GM12878 (cell line): Measurements from ENCODE around the gene ZNF19. TPM values are rescaled to one million over a fixed set of nuclear protein-coding genes. Genes with fewer than 3 reads are reported as not detected.

ENCODE experiments used
- ATAC-seq: fragments of 200-7000 bp; cut with Tn5 transposase; 3 replicates; pipeline ENCODE4 v1.9.1; 2020; ENCODE audit warnings: mild to moderate bottlenecking, moderate library complexity
- BruUV-seq: library from RNA; stranded (reverse); fragments of 400-500 nt; replicated peaks from 2 replicates; lab custom pipeline; 2021; lab: Mats Ljungman, UMichigan
- CTCF ChIA-PET: fragments of 300-600 bp; sonication (Branson Sonifier 250); formaldehyde crosslinking; extraction: SDS; loops from one replicate; lab custom pipeline; 2021; ENCODE audit warnings: inconsistent platforms; lab: Yijun Ruan, JAX
- POLR2A ChIA-PET: fragments of 350-600 bp; formaldehyde crosslinking; extraction: SDS; loops from one replicate; lab custom pipeline; 2021; ENCODE audit warnings: inconsistent platforms; lab: Charles Lee
- RAD21 ChIA-PET: fragments of 300-600 bp; sonication (Branson Sonifier 250); formaldehyde crosslinking; loops from one replicate; lab custom pipeline; 2023; ENCODE audit warnings: antibody characterized with exemption; ENCODE audit not compliant: unreplicated experiment; lab: Charles Lee
- SMC1A ChIA-PET: fragments of 300-600 bp; sonication (Branson Sonifier 250); formaldehyde crosslinking; loops from one replicate; lab custom pipeline; 2023; ENCODE audit not compliant: unreplicated experiment, uncharacterized antibody; lab: Charles Lee
- DNase-seq: peaks from one replicate; pipeline ENCODE4 v3.0.0-alpha.2; 2011; ENCODE audit warnings: low read depth, low spot score
- FAIRE-seq: peaks from 3 replicates; lab custom pipeline; 2011; peaks lifted over from hg19 to GRCh38; lab: Jason Lieb, UNC
- H2AFZ ChIP-seq: 2 replicates; pipeline ENCODE4 v1.6.0; 2011; ENCODE audit warnings: low read depth, low read length, control low read depth; ENCODE audit not compliant: control insufficient read depth
- H3K27ac ChIP-seq: 2 replicates; pipeline ENCODE4 v1.5.1; 2011; ENCODE audit warnings: control low read depth; ENCODE audit not compliant: control insufficient read depth, insufficient read depth
- H3K27me3 ChIP-seq, 2 experiments: replicated peaks in 1 of 2; 2 replicates each; pipeline versions ENCODE4 v1.6.0 to v1.6.1; 2011; ENCODE audit warnings: low read length in 1 of 2; ENCODE audit not compliant: control insufficient read depth in 2 of 2, insufficient read depth in 2 of 2
- H3K36me3 ChIP-seq, 2 experiments: 2 replicates each; pipeline ENCODE4 v1.5.1; 2011; ENCODE audit warnings: low read length in 1 of 2; ENCODE audit not compliant: control insufficient read depth in 2 of 2, insufficient read depth in 2 of 2
- H3K4me1 ChIP-seq: 2 replicates; pipeline ENCODE4 v1.6.1; 2011; ENCODE audit warnings: mild to moderate bottlenecking, low read length, moderate library complexity, mixed read lengths; ENCODE audit not compliant: control insufficient read depth, insufficient read depth
- H3K4me2 ChIP-seq: 2 replicates; pipeline ENCODE4 v1.6.0; 2011; ENCODE audit warnings: control low read depth; ENCODE audit not compliant: control insufficient read depth, insufficient read depth
- H3K4me3 ChIP-seq: fragments of 200-600 bp; sonication (generic); 2 replicates; pipeline ENCODE4 v1.5.1; 2016
- H3K79me2 ChIP-seq: 2 replicates; pipeline ENCODE4 v1.6.0; 2011; ENCODE audit warnings: low read length; ENCODE audit not compliant: control insufficient read depth, insufficient read depth
- H3K9ac ChIP-seq: 2 replicates; pipeline ENCODE4 v1.8.0; 2011; ENCODE audit warnings: low read length, control low read depth, mixed read lengths; ENCODE audit not compliant: control insufficient read depth, insufficient read depth
- H3K9me3 ChIP-seq: replicated peaks from 3 replicates; pipeline ENCODE4 v1.5.1; 2011; ENCODE audit warnings: mild to moderate bottlenecking, low read length; ENCODE audit not compliant: control insufficient read depth, insufficient read depth
- H4K20me1 ChIP-seq: 2 replicates; pipeline ENCODE4 v1.6.0; 2011; ENCODE audit not compliant: control insufficient read depth, insufficient read depth
- CHD2 ChIP-seq: IDR thresholded peaks from 2 replicates; pipeline ENCODE4 v1.6.1; 2011; ENCODE audit warnings: low read depth, low read length, improper control_type of control experiment, borderline replicate concordance
- E4F1 ChIP-seq: fragments of 450-650 bp; IDR thresholded peaks from 2 replicates; pipeline ENCODE4 v1.6.1; 2018; ENCODE audit warnings: borderline replicate concordance, mild to moderate bottlenecking; ENCODE audit not compliant: partially characterized antibody
- JUND ChIP-seq: IDR thresholded peaks from 2 replicates; pipeline ENCODE4 v1.6.1; 2012; ENCODE audit warnings: low read depth, mild to moderate bottlenecking, low read length, improper control_type of control experiment, moderate library complexity
- MAX ChIP-seq: IDR thresholded peaks from 2 replicates; pipeline ENCODE4 v1.6.1; 2012; ENCODE audit warnings: low read depth, low read length, improper control_type of control experiment
- MYC ChIP-seq: IDR thresholded peaks from 2 replicates; pipeline ENCODE4 v1.6.1; 2011; ENCODE audit warnings: mild to moderate bottlenecking, low read length, moderate library complexity, inconsistent platforms; ENCODE audit not compliant: insufficient read depth, insufficient replicate concordance, insufficient read length, severe bottlenecking
- RUNX3 ChIP-seq: IDR thresholded peaks from 2 replicates; pipeline ENCODE4 v1.6.1; 2012; ENCODE audit warnings: low read length, inconsistent platforms
- SIN3A ChIP-seq: IDR thresholded peaks from 2 replicates; pipeline ENCODE4 v1.6.1; 2012; ENCODE audit warnings: low read depth, low read length, improper control_type of control experiment
- SMAD5 ChIP-seq: IDR thresholded peaks from 2 replicates; pipeline ENCODE4 v1.6.1; 2016; ENCODE audit warnings: antibody characterized with exemption, low read depth
- YBX1 ChIP-seq: fragments of 450-650 bp; IDR thresholded peaks from 2 replicates; pipeline ENCODE4 v1.6.1; 2016; ENCODE audit warnings: antibody characterized with exemption
- ZBTB40 ChIP-seq: fragments of 450-650 bp; IDR thresholded peaks from 2 replicates; pipeline ENCODE4 v1.6.1; 2016; ENCODE audit warnings: mild to moderate bottlenecking, moderate library complexity, borderline replicate concordance
- ZNF274 ChIP-seq: IDR thresholded peaks from one replicate; pipeline ENCODE4 v1.8.0; 2011; ENCODE audit not compliant: insufficient read length, insufficient read depth
- WGBS: methylation state at CpG from one replicate; pipeline ENCODE4 v1.1.6; 2016; ENCODE audit warnings: low lambda C conversion rate; ENCODE audit not compliant: insufficient replicate concordance, insufficient coverage; ENCODE audit errors: missing lambda C conversion rate; 5-methylcytosine and 5-hydroxymethylcytosine counted together
- in situ Hi-C: fragments of 300-500 bp; cut with MboI; formaldehyde crosslinking; loops from 9 replicates; pipeline ENCODE4 v1.14.3; 2018; ENCODE audit warnings: mixed read lengths
- intact Hi-C: fragments of 100-400 bp; cut with micrococcal nuclease; formaldehyde crosslinking; loops from one replicate; pipeline ENCODE4 v1.14.2; 2022; ENCODE audit not compliant: unreplicated experiment
- polyA plus RNA-seq, 11 experiments: library from polyadenylated mRNA; depleted of rRNA in 4 of 11; unstranded in 6 of 11; stranded (reverse) in 5 of 11; fragments of >200 nt; fragmentation: Nextera tagmentation in 4 of 11; fragmentation: Illumina TruSeq in 1 of 11; extraction: Ambion mirVana in 4 of 11; extraction: Trizol in 1 of 11; gene quantifications; 1 replicate in 1 of 11; 2 replicates in 10 of 11; pipeline versions ENCODE4 v1.2.1 to v1.2.3, GENCODE V29; 2011 to 2016; ENCODE audit warnings: inconsistent platforms in 2 of 11, missing spikeins in 2 of 11, low read depth in 1 of 11
- total RNA-seq, 4 experiments: library from RNA; depleted of rRNA in 3 of 4; stranded (reverse); fragments of >200 nt in 3 of 4; fragmentation: Illumina TruSeq in 1 of 4; extraction: Trizol in 1 of 4; gene quantifications; 2 replicates each; pipeline versions ENCODE4 v1.2.1 to v1.2.3, GENCODE V29; 2013 to 2021

The ZNF19 gene
- total and polyA plus RNA-seq, 10 of the 15 experiments (the other 5 are each of a cell fraction or from before 2014, with no cell fraction given), result 1.0 to 3.3 (median 2.0) TPM

DNA sequence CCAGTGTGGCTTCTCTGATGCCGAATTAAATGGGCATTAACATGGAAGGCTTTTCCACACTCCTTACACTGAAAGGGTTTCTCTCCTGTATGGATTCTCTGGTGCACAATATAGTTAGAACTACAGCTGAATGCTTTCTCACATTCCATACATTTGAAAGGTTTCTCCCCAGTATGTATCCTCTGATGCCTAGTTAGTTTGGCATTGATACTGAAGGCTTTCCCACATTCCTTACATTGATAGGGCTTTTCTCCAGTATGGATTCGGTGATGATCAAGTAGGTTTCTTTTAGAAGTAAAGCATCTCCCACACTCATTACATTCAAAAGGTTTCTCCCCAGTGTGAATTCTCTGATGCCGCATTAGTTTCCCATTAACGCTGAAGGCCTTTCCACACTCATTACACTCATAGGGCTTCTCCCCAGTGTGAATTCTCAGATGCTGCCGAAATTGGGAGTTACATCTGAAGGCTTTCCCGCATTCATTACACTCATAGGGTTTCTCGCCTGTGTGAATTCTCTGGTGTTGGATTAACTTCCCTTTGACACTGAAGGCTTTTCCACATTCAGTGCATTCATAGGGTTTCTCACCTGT, 40.8 kb downstream of the ZNF19 start (continued):
- no peak for TF ChIP-seq ZBTB40
- no peak for TF ChIP-seq RUNX3

- TF ChIP-seq YBX1 (no peak), JUND (no peak), E4F1 (no peak), SIN3A (no peak), CHD2 (no peak), MYC (no peak), ZNF274 (no peak), SMAD5 (no peak), MAX (no peak)
- ATAC-seq, result no peak
- ChIA-PET SMC1A (no interaction called here), RAD21 (interaction anchor here (0.6 kb wide), 1 partner anchor 165 kb away, joined by 3 read pairs; no protein-coding TSS in a partner anchor), POLR2A (no interaction called here), CTCF (no interaction called here)
- 75% methylated on average over 6 of the region's 6 CpGs for WGBS
- peaks cover 18% of the 10 kb centered on the region for H3K9me3 ChIP-seq
- H3K79me2 ChIP-seq, result no peaks in the 10 kb centered on the region
- intact Hi-C loops, result no loop called here
- no peaks in the 10 kb centered on the region for H4K20me1 ChIP-seq
- no peaks in the 10 kb centered on the region for H3K4me1 ChIP-seq
- no peak overlapping the region for H3K4me3 ChIP-seq
- BruUV-seq, result no TSS peak
- FAIRE-seq, result no peak
- no peak overlapping the region for H3K27ac ChIP-seq
- no peak overlapping the region for H3K9ac ChIP-seq
- no peak for DNase-seq
- no peaks in the 10 kb centered on the region; a peak in 1 of 4 replicates for H3K27me3 ChIP-seq
- H3K4me2 ChIP-seq, result no peak overlapping the region
- peaks cover 0 to 2% of the 10 kb centered on the region in 2 experiments; a peak in 3 of 4 replicates for H3K36me3 ChIP-seq
- in situ Hi-C loops, result no loop called here
- H2AFZ ChIP-seq, result no peak overlapping the region
Measured at GRCh38 chr16:71443714-71444113, 45.4 kb downstream of the ZNF19 start.
